Measurements from ENCODE around the gene CELF3.

The CELF3 gene

DNA sequence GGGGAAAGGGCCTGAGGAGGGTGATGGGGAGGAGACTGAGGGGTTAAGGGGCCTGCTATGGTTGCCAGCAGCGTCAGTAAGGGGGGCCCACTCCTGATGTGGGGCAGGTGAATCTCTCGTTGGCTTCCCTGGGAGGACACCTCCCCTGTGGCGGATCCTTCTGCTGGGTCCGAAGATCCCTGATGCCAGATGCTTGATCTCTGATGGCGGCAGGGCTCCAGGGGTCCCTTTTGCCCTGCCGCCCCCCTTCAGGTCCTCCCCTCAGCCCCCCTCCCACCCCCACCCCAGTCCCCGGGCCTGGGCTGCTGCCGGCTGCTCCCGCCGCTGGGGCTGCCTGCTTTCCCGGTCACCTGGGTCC, 219 bp downstream of the CELF3 start:
- Mint-ChIP-seq H3K9me3 (no peaks in the 10 kb centered on the region), H3K4me3 (no peak overlapping the region), H3K27me3 (peaks cover 82% of the 10 kb centered on the region), H3K36me3 (ENCODE audit: insufficient read depth) (peaks cover 7% of the 10 kb centered on the region), H3K4me1 (peaks cover 22% of the 10 kb centered on the region), H3K27ac (ENCODE audit: low read depth) (no peak overlapping the region)
- ATAC-seq (replicated peaks; ENCODE audit: extremely low read depth, poor library complexity, severe bottlenecking) (no peak), DNase-seq (ENCODE audit: low spot score in 2 of 2) (no peak)

DNA sequence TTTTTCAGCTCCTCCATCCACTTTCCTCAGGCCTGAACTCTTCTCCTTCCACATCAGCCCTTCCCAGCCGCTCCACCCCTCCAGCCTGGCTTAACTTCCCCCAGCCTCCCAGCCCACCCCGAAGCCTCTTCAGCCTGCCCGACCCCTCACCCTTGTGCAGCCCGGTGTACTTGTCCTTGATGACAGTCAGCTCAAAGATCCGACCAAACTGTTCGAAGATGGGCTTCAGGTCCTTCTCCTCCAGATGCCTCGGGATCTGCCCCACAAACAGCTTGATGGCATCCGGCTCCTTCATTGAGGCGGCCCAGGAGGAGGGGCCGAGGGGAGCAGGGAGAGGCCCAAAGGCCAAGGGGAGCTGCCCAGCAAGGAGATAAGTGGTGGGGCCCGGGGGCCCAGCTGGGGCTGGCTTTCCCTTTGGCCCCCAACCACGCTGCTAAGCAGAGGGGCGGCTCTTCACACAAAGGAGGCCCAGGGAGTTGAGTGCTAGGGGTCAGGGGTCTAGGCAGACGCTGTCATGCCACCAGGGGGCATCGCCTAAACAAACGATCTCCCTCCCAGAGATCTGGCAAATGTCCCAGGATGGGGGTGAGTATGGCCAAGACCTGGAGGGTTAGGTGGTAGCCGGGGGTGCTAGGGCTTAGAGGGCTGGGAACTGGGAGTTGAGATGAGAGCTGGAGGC, 738 bp downstream of the CELF3 start:
- DNase-seq (ENCODE audit: low spot score in 2 of 2) (no peak), ATAC-seq (replicated peaks; ENCODE audit: extremely low read depth, poor library complexity, severe bottlenecking) (no peak)
- Mint-ChIP-seq H3K9me3 (no peaks in the 10 kb centered on the region), H3K27ac (ENCODE audit: low read depth) (no peak overlapping the region), H3K4me3 (no peak overlapping the region), H3K4me1 (peaks cover 17% of the 10 kb centered on the region), H3K27me3 (peaks cover 82% of the 10 kb centered on the region), H3K36me3 (ENCODE audit: insufficient read depth) (peaks cover 7% of the 10 kb centered on the region)

DNA sequence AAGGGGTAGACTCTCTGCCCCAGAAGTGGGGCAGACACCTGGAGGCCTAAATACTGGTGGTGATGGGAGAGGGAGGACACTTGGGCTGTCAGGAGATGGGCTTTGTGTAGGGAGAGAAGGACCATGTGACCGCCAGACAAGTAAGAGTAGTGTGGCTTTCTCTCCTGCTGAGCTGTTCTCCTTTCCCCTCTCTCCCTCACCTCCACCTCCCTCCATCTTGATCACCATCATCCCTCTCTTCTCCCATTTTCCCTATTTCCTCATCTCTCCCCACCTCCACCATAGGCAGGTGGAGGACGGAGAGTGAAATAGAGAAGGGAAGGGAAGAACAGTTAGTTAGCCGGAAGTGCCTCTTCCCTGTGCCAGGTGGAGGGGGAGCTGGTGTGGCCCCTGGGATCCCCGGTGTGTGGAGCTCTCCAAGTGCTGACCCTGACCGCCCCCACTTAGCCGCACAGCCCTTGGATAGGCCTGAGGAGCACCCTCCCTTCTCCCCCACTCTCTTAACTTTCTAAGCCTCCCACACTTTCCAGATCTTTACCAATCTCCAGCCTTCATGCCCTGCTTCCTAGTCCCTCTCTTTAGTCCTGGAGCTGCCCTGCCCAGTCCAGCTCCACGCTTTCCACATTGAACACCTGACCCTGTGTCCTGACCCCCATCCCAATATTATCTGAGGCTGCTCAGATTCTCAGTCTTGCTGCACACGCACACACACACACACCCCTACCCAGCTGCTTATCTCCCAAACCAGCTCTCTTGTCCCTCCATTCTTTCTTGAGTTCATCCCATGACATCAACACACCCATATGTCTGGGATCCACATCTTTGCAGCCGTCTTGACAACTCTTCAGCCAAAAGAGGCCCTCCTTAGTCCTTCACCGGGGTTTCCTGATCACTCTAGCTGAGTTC, 1.5 kb downstream of the CELF3 start:
- H3K36me3 Mint-ChIP-seq (ENCODE audit: insufficient read depth) = peaks cover 6% of the 10 kb centered on the region
- DNase-seq (ENCODE audit: low spot score in 2 of 2) (no peak), ATAC-seq (replicated peaks; ENCODE audit: extremely low read depth, poor library complexity, severe bottlenecking) (no peak)
- no peak overlapping the region for H3K27ac Mint-ChIP-seq (ENCODE audit: low read depth)
- H3K4me3 Mint-ChIP-seq = no peak overlapping the region
- peaks cover 82% of the 10 kb centered on the region for H3K27me3 Mint-ChIP-seq
- peaks cover 9% of the 10 kb centered on the region for H3K4me1 Mint-ChIP-seq
- H3K9me3 Mint-ChIP-seq = no peaks in the 10 kb centered on the region

DNA sequence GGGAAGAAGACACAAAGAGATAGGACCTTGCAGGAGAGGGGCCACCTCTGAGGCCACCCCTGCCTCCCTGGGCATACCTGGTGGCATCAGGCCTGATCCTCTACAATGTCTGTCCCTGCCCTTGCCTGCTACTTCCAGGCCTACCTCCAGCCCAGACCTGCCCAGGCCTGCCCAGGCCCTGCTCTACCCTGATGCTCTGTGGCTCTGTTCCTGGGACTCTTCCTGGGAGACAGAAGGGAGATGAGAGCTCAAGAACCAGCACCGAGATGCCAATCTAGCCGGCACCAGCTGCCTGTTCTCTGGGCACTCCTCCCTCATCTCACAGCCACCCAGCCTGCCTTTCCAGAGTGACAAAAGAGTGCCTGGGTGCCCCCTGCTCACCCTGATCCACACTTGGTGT, 2.7 kb downstream of the CELF3 start:
- peaks cover 72% of the 10 kb centered on the region for H3K27me3 Mint-ChIP-seq
- no peak overlapping the region for H3K4me3 Mint-ChIP-seq
- no peak for ATAC-seq (replicated peaks; ENCODE audit: extremely low read depth, poor library complexity, severe bottlenecking)
- H3K4me1 Mint-ChIP-seq = peaks cover 7% of the 10 kb centered on the region
- DNase-seq (ENCODE audit: low spot score in 2 of 2) = no peak
- H3K27ac Mint-ChIP-seq (ENCODE audit: low read depth) = no peak overlapping the region
- no peaks in the 10 kb centered on the region for H3K9me3 Mint-ChIP-seq
- H3K36me3 Mint-ChIP-seq (ENCODE audit: insufficient read depth) = peaks cover 6% of the 10 kb centered on the region

DNA sequence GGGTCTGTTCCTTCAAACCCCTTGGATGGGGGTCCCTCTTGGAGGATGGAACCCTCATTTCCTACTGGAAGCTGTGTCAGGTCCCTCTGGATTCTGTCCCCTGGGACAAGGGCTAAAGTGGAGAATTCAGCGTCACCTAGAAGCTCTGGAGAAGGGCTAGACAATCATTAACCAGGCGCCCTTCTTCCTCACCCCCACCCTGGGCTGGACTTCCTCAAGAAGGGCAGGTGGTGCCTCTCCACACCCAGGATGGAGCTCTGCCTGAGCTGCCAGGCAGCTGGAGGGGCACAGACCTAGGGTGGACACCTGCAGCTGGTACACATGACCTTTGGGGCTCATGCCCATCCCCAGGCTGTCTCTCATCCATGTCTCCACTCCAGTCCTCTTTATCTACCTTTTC, 3.6 kb downstream of the CELF3 start:
- ATAC-seq (replicated peaks; ENCODE audit: extremely low read depth, poor library complexity, severe bottlenecking) = no peak
- no peak overlapping the region for H3K4me3 Mint-ChIP-seq
- peaks cover 6% of the 10 kb centered on the region for H3K36me3 Mint-ChIP-seq (ENCODE audit: insufficient read depth)
- H3K27me3 Mint-ChIP-seq = peaks cover 64% of the 10 kb centered on the region
- H3K4me1 Mint-ChIP-seq = peaks cover 7% of the 10 kb centered on the region
- DNase-seq (ENCODE audit: low spot score in 2 of 2) = no peak
- no peaks in the 10 kb centered on the region for H3K9me3 Mint-ChIP-seq
- H3K27ac Mint-ChIP-seq (ENCODE audit: low read depth) = no peak overlapping the region

DNA sequence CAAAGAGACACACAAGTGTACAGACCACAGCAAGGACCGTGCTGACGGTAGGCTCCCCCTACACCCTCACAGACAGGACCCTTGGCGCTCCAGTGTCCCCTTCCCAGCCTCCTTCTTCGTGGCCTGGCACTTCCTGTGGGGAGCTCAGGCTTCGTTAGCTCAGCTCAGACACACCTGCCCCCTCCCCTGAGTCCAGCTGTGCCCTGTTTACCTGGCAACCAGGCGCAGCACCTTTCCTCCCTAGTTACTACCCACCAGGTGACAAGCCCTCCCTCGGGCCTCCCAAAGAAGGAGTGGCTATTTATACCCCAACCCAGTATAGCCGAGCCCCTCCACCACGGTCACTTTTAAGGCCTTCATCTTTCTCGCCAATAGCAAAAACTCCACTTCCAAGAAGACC, 4.7 kb downstream of the CELF3 start:
- peaks cover 6% of the 10 kb centered on the region for H3K36me3 Mint-ChIP-seq (ENCODE audit: insufficient read depth)
- H3K4me1 Mint-ChIP-seq = peaks cover 3% of the 10 kb centered on the region
- no peak overlapping the region for H3K27ac Mint-ChIP-seq (ENCODE audit: low read depth)
- no peak overlapping the region for H3K4me3 Mint-ChIP-seq
- no peak for ATAC-seq (replicated peaks; ENCODE audit: extremely low read depth, poor library complexity, severe bottlenecking)
- H3K27me3 Mint-ChIP-seq = peaks cover 53% of the 10 kb centered on the region
- no peak for DNase-seq (ENCODE audit: low spot score in 2 of 2)
- H3K9me3 Mint-ChIP-seq = no peaks in the 10 kb centered on the region

DNA sequence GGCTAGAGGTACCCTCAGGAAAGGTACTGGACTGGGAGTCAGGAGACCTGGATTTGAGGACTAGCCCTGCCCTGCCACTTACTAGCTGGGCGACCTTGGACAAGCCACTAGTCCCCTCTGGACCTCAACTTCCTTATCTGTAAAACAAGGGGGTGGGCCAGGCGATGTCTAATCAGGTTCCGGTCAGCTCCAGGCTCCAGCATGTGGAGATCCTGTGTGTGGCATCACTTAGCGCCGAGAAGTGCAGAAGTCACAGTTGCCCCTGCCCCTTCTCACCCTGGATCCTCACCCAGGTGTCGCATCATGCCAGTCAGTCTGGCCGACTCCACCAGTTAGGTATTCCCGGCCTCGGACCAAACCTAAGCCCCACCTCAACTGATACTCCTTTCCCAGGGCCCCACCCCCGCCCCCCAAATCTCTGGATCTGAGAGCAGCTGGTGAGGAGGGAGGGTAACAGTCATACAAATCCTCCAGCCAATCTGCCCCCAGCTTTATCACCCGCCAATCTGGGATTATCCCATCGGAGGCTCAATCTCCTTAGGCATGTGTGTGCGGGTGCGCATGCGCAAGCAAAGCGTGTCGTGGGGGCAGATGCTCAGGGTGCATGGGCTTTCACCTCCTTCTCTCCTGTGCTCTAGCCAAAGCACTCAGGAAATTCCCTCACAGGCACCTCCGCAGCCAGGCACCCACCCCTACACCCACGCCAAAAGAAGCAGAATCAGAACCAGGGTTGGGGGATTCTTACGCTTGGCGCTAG, 5.4 kb downstream of the CELF3 start:
- DNase-seq (ENCODE audit: low spot score in 2 of 2) (no peak), ATAC-seq (replicated peaks; ENCODE audit: extremely low read depth, poor library complexity, severe bottlenecking) (no peak)
- no peaks in the 10 kb centered on the region for H3K4me1 Mint-ChIP-seq
- no peak overlapping the region for H3K27ac Mint-ChIP-seq (ENCODE audit: low read depth)
- peaks cover 46% of the 10 kb centered on the region for H3K27me3 Mint-ChIP-seq
- H3K36me3 Mint-ChIP-seq (ENCODE audit: insufficient read depth) = peaks cover 4% of the 10 kb centered on the region
- no peaks in the 10 kb centered on the region for H3K9me3 Mint-ChIP-seq
- H3K4me3 Mint-ChIP-seq = no peak overlapping the region

DNA sequence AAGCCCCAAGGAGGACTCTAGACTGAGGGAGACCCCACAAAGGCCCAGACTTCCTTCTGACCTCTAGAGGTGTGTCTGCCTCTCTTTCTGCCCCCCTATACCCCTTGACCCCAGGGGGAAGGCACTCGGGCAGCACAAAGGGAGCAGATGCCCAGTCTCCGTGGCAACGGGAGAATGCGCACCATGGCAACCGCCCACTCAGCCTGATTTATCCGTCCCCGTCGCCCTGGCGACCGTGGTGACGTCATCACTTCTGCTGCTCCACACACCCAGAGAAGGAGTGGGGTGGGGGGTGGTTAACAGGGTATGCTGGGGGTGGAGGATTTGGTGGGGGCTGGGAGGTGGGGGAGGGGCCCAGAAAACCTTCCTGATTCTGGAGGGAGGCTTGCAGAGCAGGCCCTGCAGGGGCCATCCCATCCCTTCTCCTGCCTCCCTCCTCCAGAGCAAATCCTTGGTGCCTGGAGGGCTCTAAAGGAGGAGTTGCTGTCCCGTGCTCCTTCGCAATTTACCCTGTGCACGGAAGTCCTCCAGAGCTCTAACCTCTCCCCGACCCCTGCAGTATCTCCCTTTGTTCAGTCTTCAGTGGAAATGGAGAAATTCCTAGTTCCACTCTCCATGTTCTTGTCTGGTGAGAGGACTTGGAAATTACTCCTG, 6.3 kb downstream of the CELF3 start:
- Mint-ChIP-seq H3K9me3 (no peaks in the 10 kb centered on the region), H3K4me3 (no peak overlapping the region), H3K27ac (ENCODE audit: low read depth) (no peak overlapping the region), H3K27me3 (peaks cover 37% of the 10 kb centered on the region), H3K36me3 (ENCODE audit: insufficient read depth) (peaks cover 4% of the 10 kb centered on the region), H3K4me1 (no peaks in the 10 kb centered on the region)
- no peak for DNase-seq (ENCODE audit: low spot score in 2 of 2)
- ATAC-seq (replicated peaks; ENCODE audit: extremely low read depth, poor library complexity, severe bottlenecking) = no peak

DNA sequence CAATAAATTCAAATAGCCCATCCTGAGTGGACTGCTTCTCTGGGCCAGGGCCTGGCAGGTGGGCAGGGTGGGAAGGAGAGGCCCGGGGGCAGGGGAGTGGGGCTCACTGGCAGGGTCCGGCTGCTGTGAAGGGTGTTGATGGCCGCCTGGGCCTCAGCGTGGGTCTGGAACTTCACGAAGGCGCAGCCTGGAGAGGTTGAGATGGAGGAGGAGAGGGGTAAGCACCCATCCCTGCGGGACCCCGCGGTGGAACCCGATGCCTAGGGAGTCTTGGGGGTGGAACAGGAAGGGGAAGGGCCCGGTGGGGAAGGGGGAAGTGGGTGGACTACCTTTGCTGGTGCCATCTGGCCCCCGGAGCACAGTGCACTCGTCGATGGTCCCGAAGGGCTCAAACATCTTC, 7.7 kb downstream of the CELF3 start:
- peaks cover 2% of the 10 kb centered on the region for H3K36me3 Mint-ChIP-seq (ENCODE audit: insufficient read depth)
- H3K27me3 Mint-ChIP-seq = peaks cover 23% of the 10 kb centered on the region
- H3K4me3 Mint-ChIP-seq = no peak overlapping the region
- no peaks in the 10 kb centered on the region for H3K9me3 Mint-ChIP-seq
- ATAC-seq (replicated peaks; ENCODE audit: extremely low read depth, poor library complexity, severe bottlenecking) = no peak
- H3K27ac Mint-ChIP-seq (ENCODE audit: low read depth) = no peak overlapping the region
- no peaks in the 10 kb centered on the region for H3K4me1 Mint-ChIP-seq
- DNase-seq (ENCODE audit: low spot score in 2 of 2) = no peak

DNA sequence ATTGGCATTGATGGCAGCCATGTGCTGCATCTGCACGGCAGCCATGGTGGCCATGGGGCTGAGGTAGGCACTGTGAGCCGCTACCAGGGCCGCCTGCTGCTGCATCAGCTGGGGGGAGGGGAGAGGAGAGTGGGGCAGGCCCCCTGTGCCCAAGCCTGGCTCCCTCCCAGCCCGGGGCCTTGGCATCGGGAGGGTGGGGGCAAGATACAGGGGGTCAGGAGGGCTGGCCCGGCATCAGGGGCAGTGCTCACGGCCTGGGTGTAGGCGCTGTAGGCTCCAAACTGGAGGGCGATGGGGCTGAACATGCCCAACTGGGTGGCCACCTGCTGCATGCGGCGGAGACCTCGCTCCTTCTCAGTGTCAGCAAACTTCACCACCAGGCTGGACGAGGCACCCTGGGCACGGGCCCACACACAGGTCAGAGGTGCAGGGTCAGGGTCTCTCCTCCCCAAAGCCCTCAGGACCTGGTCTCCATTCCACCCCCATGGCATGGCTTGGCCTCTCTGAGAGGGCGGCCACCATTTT, 9.0 kb downstream of the CELF3 start:
- H3K4me1 Mint-ChIP-seq = no peaks in the 10 kb centered on the region
- no peaks in the 10 kb centered on the region for H3K9me3 Mint-ChIP-seq
- ATAC-seq (replicated peaks; ENCODE audit: extremely low read depth, poor library complexity, severe bottlenecking) (no peak), DNase-seq (ENCODE audit: low spot score in 2 of 2) (no peak)
- peaks cover 11% of the 10 kb centered on the region for H3K27me3 Mint-ChIP-seq
- peaks cover 2% of the 10 kb centered on the region for H3K36me3 Mint-ChIP-seq (ENCODE audit: insufficient read depth)
- no peak overlapping the region for H3K4me3 Mint-ChIP-seq
- H3K27ac Mint-ChIP-seq (ENCODE audit: low read depth) = no peak overlapping the region

DNA sequence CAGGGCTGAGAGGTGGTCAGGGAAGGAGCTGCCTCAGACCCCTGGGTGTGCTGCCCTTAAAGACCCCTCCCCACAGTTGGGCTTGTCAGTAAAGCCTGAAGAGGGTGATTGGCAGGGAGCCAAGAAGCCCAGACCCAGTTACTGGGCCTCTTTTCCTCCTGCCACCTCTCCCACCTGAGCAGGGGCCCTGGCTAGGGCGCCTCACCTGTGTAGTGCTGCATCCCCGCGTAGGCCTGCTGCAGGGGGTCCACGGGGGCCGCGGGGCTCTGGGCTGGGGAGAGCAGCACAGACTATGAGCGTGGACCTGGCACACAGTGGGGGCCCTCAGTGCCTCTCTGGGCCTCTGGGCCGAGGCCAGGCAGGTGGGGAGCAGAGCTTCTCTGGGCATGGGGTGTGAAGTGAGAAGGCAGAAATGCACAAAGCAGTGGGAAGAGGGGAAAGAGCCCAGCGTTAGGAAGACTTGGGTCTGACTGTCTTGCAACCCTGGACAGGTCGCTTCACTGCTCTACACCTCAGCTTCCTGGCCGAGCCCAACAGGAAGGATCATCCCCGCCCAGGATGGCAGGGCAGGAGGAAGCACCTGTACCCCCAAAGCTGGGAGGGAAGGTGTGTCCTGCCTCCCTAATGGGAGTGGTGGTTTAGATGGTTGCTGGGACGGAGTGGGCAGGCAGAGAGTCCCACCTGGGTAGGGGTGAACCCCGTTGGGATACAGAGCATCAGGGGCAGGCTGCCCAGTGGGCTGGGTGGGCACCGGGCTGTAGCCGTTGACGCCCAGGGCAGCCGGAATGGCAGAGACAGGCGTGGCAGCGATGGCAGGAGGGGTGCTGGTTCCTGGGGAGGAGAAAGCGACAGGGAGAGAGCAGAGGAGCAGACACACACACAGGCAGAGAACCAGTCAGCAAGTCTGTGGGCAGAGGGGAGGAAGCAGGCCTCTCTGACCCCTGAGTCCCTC, 9.9 kb downstream of the CELF3 start:
- ATAC-seq (replicated peaks; ENCODE audit: extremely low read depth, poor library complexity, severe bottlenecking) (no peak), DNase-seq (ENCODE audit: low spot score in 2 of 2) (no peak)
- Mint-ChIP-seq H3K4me3 (no peak overlapping the region), H3K36me3 (ENCODE audit: insufficient read depth) (peaks cover 2% of the 10 kb centered on the region), H3K27me3 (peaks cover 3% of the 10 kb centered on the region), H3K27ac (ENCODE audit: low read depth) (no peak overlapping the region), H3K4me1 (no peaks in the 10 kb centered on the region), H3K9me3 (no peaks in the 10 kb centered on the region)

Data from central memory CD8-positive, alpha-beta T cell (primary cell).